GM18873 (cell line): ENCODE measurements around the gene NUPR2.
A peak's percentile ranks its signal among the peaks of the same experiment; 100 is the strongest.
"Not testable (repeated sequence)": the region's sequence is repeated elsewhere in the genome, so short reads cannot be mapped to it uniquely, and the experiment has no call there.

Experiments
- ATAC-seq: cut with Tn5 transposase; IDR thresholded peaks from one replicate; pipeline ENCODE4 v1.9.1; 2021; ENCODE audit warnings: mild to moderate bottlenecking, moderate library complexity, moderate number of reproducible peaks; ENCODE audit not compliant: unreplicated experiment, low FRiP score

The NUPR2 gene

GRCh38 chr7:56115852-56116538 lies at the start of gene NUPR2:
NUPR2 (minus strand) TSS chr7:56116417; CDS start chr7:56116314, 103 bp downstream.
- ATAC-seq = no peak

- no peak for ATAC-seq
Measured at GRCh38 chr7:56157238-56157790, 41.1 kb upstream of the NUPR2 start.

- ATAC-seq = not testable (repeated sequence)
Measured at GRCh38 chr7:56131062-56131461, 14.8 kb upstream of the NUPR2 start.

GRCh38 chr7:56127241-56127975 lies 11.2 kb upstream of the NUPR2 start:
- no peak for ATAC-seq

GRCh38 chr7:56125831-56126230 lies 9.6 kb upstream of the NUPR2 start:
- no peak for ATAC-seq

GRCh38 chr7:56124981-56125380 lies 8.8 kb upstream of the NUPR2 start:
- no peak for ATAC-seq

- ATAC-seq = no peak
Measured at GRCh38 chr7:56121440-56121839, 5.2 kb upstream of the NUPR2 start.

- ATAC-seq = not testable (repeated sequence)
Measured at GRCh38 chr7:56112244-56112643, 4.0 kb downstream of the NUPR2 start.

GRCh38 chr7:56110611-56111010 lies 5.6 kb downstream of the NUPR2 start:
- ATAC-seq = no peak

- no peak for ATAC-seq
Measured at GRCh38 chr7:56107954-56108258, 8.3 kb downstream of the NUPR2 start.

GRCh38 chr7:56106108-56107073 lies 9.8 kb downstream of the NUPR2 start, which contains the start of gene CHCHD2:
CHCHD2 (minus strand) TSS chr7:56106476; CDS start chr7:56106413, 63 bp downstream.
- ATAC-seq = peak; percentile 99

GRCh38 chr7:56105508-56105907 lies 10.7 kb downstream of the NUPR2 start:
- no peak for ATAC-seq

- not testable (repeated sequence) for ATAC-seq
Measured at GRCh38 chr7:56104138-56104537, 12.1 kb downstream of the NUPR2 start.

- no peak for ATAC-seq
Measured at GRCh38 chr7:56099653-56100052, 16.6 kb downstream of the NUPR2 start.

- ATAC-seq = not testable (repeated sequence)
Measured at GRCh38 chr7:56098187-56099008, 17.8 kb downstream of the NUPR2 start.

- no peak for ATAC-seq
Measured at GRCh38 chr7:56097700-56098099, 18.5 kb downstream of the NUPR2 start.

GRCh38 chr7:56092789-56093531 lies 23.3 kb downstream of the NUPR2 start, which contains the start of gene PHKG1:
PHKG1 (minus strand) TSS chr7:56092952; CDS start chr7:56088941, 4,011 bp downstream.
- ATAC-seq = no peak

- ATAC-seq = not testable (repeated sequence)
Measured at GRCh38 chr7:56092388-56092787, 23.8 kb downstream of the NUPR2 start.

GRCh38 chr7:56091591-56091990 lies 24.6 kb downstream of the NUPR2 start:
- ATAC-seq = no peak
